GM19240 (cell line): ENCODE data around the gene SNX11.

Experiments used
- DNase-seq: peaks from one replicate; pipeline ENCODE4 v3.0.0; 2011; ENCODE audit warnings: low spot score; ENCODE audit not compliant: insufficient read length

The SNX11 gene

DNA sequence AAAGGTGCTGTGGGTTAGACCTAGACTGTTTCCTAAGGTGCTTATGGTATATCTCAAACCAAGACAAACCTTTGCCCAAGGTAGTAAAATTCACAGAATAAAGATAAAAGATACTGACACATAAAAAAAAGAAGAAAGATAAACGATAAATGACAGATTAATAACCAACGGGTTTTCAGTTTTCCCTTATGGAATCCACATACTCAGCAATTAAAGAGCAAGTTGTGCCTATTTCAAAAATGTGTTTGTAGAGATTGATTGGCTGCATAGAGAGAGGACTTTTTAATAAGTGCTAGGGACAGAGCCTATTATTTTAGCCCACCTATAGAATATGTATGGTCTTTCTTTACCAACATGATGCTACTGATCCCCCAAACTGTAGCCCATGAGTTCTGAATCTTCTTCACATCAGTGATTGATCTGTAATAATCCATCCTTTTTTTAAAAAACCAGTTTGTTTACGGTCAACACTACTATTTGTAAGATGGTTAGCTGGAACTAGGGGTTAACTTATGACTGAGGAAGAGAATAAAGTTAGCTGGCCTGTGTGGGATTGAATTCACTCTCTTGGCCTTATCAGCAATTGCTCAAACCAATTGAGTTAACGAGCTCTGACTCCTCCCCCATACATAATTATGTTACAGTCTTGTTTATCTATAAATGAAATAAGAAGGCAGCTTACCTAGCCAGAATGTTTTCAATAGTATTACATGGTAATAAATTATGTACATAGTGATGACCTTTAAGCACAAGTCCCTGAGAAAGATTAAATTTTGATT, 53.8 kb downstream of the SNX11 start:
- no peak for DNase-seq

DNA sequence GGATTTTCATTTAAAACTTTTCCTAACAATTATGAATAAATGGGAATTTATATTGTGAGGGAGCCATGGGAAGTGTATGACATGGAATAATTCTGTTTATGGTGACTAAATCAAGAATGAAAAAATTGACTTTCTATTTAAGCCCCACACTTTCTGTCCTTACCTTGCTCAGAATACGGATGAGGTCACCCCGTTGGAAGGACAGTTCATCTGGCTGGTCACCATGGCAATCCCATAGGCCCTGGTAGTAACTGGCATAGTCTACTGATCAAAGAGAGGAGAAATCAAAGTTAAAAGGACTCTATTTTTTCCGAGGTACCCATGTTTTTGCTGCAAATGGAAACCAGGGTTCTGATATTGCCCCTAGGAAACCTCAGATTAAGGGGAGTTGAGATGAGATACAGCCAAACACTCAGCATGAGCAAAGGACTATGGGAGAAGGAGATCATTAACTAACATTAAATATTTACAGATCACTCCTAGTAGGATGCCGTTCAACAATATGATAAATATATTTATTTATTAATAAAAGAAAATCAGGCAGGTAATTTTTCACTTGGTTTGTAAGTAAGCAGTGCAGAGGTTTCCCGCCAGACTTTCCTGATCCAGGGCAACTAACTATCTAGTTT, 54.9 kb downstream of the SNX11 start:
- no peak for DNase-seq

GRCh38 chr17:48162946-48163506, 55.5 kb downstream of the SNX11 start:
- no peak for DNase-seq

GRCh38 chr17:48163809-48164208, 56.2 kb downstream of the SNX11 start:
- DNase-seq, result no peak

GRCh38 chr17:48169926-48170325, 62.4 kb downstream of the SNX11 start:
- DNase-seq, result no peak
